ENCODE data around the gene PSMF1. TPM values are rescaled to one million over a fixed set of nuclear protein-coding genes. Genes with fewer than 3 reads are reported as not detected.

The PSMF1 gene
- polyA plus RNA-seq, 1 donor from 2014 or later = 236 TPM

DNA sequence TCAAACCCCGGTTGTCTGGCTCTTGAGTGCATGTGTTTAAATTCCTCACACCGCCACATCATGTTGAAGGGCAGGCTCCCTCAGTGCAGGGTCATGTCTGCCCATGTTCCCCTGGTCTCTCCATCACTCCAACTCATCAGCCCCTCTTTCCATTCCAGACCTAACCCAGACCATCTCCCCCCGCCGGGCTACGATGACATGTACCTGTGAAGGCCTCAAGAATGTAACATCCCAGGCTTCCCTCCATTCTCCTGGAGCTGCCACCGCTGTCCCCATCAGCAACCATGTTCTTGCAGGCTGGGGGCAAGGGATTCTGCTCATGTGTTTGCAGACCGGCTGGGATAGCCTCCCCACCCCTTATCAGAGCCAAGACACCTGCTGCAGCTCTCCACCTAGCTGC lies 46.5 kb downstream of the PSMF1 start:
- H3K79me2 ChIP-seq (replicated peaks; ENCODE audit: insufficient read depth, low read length) = no peaks in the 10 kb centered on the region
- H3F3A ChIP-seq (ENCODE audit: insufficient read depth, low read length, poor library complexity, severe bottlenecking) = no peaks in the 10 kb centered on the region
- TF ChIP-seq RAD21 (conservative IDR thresholded peaks at IDR 0.05) (no peak), POLR2AphosphoS5 (IDR thresholded peaks at IDR 0.05) (no peak), EZH2 (IDR thresholded peaks at IDR 0.05; ENCODE audit: borderline replicate concordance, insufficient read depth, low read length, poor library complexity, severe bottlenecking) (no peak), SMC3 (conservative IDR thresholded peaks at IDR 0.05; ENCODE audit: poor library complexity) (no peak), MXI1 (conservative IDR thresholded peaks at IDR 0.05; ENCODE audit: poor library complexity, severe bottlenecking) (no peak), EP300 (conservative IDR thresholded peaks at IDR 0.05; ENCODE audit: poor library complexity, severe bottlenecking) (no peak), TAF1 (IDR thresholded peaks at IDR 0.05; ENCODE audit: low read depth) (no peak)
- TF ChIP-seq, protein P1, sequence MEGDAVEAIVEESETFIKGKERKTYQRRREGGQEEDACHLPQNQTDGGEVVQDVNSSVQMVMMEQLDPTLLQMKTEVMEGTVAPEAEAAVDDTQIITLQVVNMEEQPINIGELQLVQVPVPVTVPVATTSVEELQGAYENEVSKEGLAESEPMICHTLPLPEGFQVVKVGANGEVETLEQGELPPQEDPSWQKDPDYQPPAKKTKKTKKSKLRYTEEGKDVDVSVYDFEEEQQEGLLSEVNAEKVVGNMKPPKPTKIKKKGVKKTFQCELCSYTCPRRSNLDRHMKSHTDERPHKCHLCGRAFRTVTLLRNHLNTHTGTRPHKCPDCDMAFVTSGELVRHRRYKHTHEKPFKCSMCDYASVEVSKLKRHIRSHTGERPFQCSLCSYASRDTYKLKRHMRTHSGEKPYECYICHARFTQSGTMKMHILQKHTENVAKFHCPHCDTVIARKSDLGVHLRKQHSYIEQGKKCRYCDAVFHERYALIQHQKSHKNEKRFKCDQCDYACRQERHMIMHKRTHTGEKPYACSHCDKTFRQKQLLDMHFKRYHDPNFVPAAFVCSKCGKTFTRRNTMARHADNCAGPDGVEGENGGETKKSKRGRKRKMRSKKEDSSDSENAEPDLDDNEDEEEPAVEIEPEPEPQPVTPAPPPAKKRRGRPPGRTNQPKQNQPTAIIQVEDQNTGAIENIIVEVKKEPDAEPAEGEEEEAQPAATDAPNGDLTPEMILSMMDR (IDR thresholded peaks at IDR 0.05; ENCODE audit: poor library complexity, severe bottlenecking) = no peak
- TF ChIP-seq, protein P2, sequence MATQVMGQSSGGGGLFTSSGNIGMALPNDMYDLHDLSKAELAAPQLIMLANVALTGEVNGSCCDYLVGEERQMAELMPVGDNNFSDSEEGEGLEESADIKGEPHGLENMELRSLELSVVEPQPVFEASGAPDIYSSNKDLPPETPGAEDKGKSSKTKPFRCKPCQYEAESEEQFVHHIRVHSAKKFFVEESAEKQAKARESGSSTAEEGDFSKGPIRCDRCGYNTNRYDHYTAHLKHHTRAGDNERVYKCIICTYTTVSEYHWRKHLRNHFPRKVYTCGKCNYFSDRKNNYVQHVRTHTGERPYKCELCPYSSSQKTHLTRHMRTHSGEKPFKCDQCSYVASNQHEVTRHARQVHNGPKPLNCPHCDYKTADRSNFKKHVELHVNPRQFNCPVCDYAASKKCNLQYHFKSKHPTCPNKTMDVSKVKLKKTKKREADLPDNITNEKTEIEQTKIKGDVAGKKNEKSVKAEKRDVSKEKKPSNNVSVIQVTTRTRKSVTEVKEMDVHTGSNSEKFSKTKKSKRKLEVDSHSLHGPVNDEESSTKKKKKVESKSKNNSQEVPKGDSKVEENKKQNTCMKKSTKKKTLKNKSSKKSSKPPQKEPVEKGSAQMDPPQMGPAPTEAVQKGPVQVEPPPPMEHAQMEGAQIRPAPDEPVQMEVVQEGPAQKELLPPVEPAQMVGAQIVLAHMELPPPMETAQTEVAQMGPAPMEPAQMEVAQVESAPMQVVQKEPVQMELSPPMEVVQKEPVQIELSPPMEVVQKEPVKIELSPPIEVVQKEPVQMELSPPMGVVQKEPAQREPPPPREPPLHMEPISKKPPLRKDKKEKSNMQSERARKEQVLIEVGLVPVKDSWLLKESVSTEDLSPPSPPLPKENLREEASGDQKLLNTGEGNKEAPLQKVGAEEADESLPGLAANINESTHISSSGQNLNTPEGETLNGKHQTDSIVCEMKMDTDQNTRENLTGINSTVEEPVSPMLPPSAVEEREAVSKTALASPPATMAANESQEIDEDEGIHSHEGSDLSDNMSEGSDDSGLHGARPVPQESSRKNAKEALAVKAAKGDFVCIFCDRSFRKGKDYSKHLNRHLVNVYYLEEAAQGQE (IDR thresholded peaks at IDR 0.05; ENCODE audit: borderline replicate concordance) = no peak
- no peak overlapping the region for H3K4me2 ChIP-seq (ENCODE audit: low read length)
- H3K9ac ChIP-seq (ENCODE audit: low read length) = no peak overlapping the region
- H4K20me1 ChIP-seq (ENCODE audit: insufficient read depth) = no peaks in the 10 kb centered on the region
- peaks cover 21% of the 10 kb centered on the region for H3K36me3 ChIP-seq (ENCODE audit: insufficient read depth, low read length)
- no peak overlapping the region for H3K27ac ChIP-seq (ENCODE audit: low read length)
- H3K9me3 ChIP-seq (ENCODE audit: low read length) = no peaks in the 10 kb centered on the region
- H3K4me3 ChIP-seq (ENCODE audit: low read length) = no peak overlapping the region
- no peaks in the 10 kb centered on the region for H3K27me3 ChIP-seq (ENCODE audit: insufficient read depth, low read depth, low read length)
- no peak overlapping the region for H2AFZ ChIP-seq (ENCODE audit: low read depth, low read length)
- no peaks in the 10 kb centered on the region for H3K9me2 ChIP-seq (ENCODE audit: insufficient read depth, low read length)

DNA sequence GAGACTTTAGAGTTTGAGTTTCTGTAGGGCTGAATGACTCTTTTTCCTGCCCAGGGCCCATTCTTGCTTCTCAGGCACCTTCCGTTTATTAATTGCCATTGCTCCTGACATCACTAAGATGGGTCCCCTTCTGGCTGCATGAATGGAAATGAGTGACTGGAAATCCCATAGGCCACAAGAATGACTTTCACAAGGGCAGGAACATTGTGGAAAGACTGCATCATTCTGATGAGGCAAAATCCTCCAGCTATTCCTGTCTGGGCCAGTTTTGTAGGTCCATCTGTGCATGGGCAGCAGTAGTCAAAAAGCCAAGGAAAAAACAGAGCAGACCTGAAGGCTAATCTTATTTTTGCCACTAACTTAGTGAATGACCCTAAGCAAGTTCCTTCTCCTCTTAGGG lies 47.1 kb downstream of the PSMF1 start:
- no peak for TF ChIP-seq SMC3 (conservative IDR thresholded peaks at IDR 0.05; ENCODE audit: poor library complexity)
- TF ChIP-seq, protein P1 (IDR thresholded peaks at IDR 0.05; ENCODE audit: poor library complexity, severe bottlenecking) = no peak
- no peak for TF ChIP-seq EZH2 (IDR thresholded peaks at IDR 0.05; ENCODE audit: borderline replicate concordance, insufficient read depth, low read length, poor library complexity, severe bottlenecking)
- no peak for TF ChIP-seq RAD21 (conservative IDR thresholded peaks at IDR 0.05)
- TF ChIP-seq POLR2AphosphoS5 (IDR thresholded peaks at IDR 0.05) = no peak
- TF ChIP-seq, protein P2 (IDR thresholded peaks at IDR 0.05; ENCODE audit: borderline replicate concordance) = no peak
- TF ChIP-seq TAF1 (IDR thresholded peaks at IDR 0.05; ENCODE audit: low read depth) = no peak
- TF ChIP-seq MXI1 (conservative IDR thresholded peaks at IDR 0.05; ENCODE audit: poor library complexity, severe bottlenecking) = no peak
- no peak for TF ChIP-seq EP300 (conservative IDR thresholded peaks at IDR 0.05; ENCODE audit: poor library complexity, severe bottlenecking)
- Histone ChIP-seq H3K4me2 (ENCODE audit: low read length) (no peak overlapping the region), H4K20me1 (ENCODE audit: insufficient read depth) (no peaks in the 10 kb centered on the region), H3K79me2 (replicated peaks; ENCODE audit: insufficient read depth, low read length) (no peaks in the 10 kb centered on the region), H3K9ac (ENCODE audit: low read length) (no peak overlapping the region), H2AFZ (ENCODE audit: low read depth, low read length) (no peak overlapping the region), H3K9me3 (ENCODE audit: low read length) (no peaks in the 10 kb centered on the region), H3K9me2 (ENCODE audit: insufficient read depth, low read length) (no peaks in the 10 kb centered on the region), H3K27ac (ENCODE audit: low read length) (no peak overlapping the region), H3F3A (ENCODE audit: insufficient read depth, low read length, poor library complexity, severe bottlenecking) (no peaks in the 10 kb centered on the region), H3K4me3 (ENCODE audit: low read length) (no peak overlapping the region), H3K27me3 (ENCODE audit: insufficient read depth, low read depth, low read length) (no peaks in the 10 kb centered on the region), H3K36me3 (ENCODE audit: insufficient read depth, low read length) (peaks cover 17% of the 10 kb centered on the region)
